ENCODE data around the gene BCOR.

BCOR gene

GRCh38 chrX:40013266-40014195 is 84.2 kb downstream of the BCOR start:
- DNase-seq: peak; percentile 54

- DNase-seq: peak; percentile 14
Measured at GRCh38 chrX:40012868-40013265, 84.9 kb downstream of the BCOR start.

GRCh38 chrX:40012039-40012867 is 85.5 kb downstream of the BCOR start:
- no peak for DNase-seq

- no peak for DNase-seq
Measured at GRCh38 chrX:40011322-40012038, 86.3 kb downstream of the BCOR start.

GRCh38 chrX:40010550-40011321 is 87.0 kb downstream of the BCOR start:
- DNase-seq: no peak

- DNase-seq: no peak
Measured at GRCh38 chrX:40009890-40010289, 87.9 kb downstream of the BCOR start.

- no peak for DNase-seq
Measured at GRCh38 chrX:40009462-40009851, 88.3 kb downstream of the BCOR start.

- DNase-seq: no peak
Measured at GRCh38 chrX:40008791-40009461, 88.8 kb downstream of the BCOR start.

GRCh38 chrX:40007756-40008705 is 89.7 kb downstream of the BCOR start:
- no peak for DNase-seq

- no peak for DNase-seq
Measured at GRCh38 chrX:40007131-40007755, 90.5 kb downstream of the BCOR start.

- peak; percentile 34 for DNase-seq
Measured at GRCh38 chrX:40006106-40007017, 91.4 kb downstream of the BCOR start.

- no peak for DNase-seq
Measured at GRCh38 chrX:40005292-40006011, 92.3 kb downstream of the BCOR start.

- DNase-seq: no peak
Measured at GRCh38 chrX:40004921-40005291, 92.9 kb downstream of the BCOR start.

GRCh38 chrX:40004246-40004535 is 93.6 kb downstream of the BCOR start:
- DNase-seq: no peak

GRCh38 chrX:40003428-40004245 is 94.1 kb downstream of the BCOR start:
- no peak for DNase-seq

- DNase-seq: no peak
Measured at GRCh38 chrX:40003071-40003427, 94.7 kb downstream of the BCOR start.

Data from CD4-positive, alpha-beta T cell treated with Interferon gamma for 1 hour (primary cell).